NOMO-1 treated with DMSO at 0.1 percent for 48 hours (cell line): ENCODE measurements around the gene TMEM161B.
"Not testable (repeated sequence)": the region's sequence is repeated elsewhere in the genome, so short reads cannot be mapped to it uniquely, and the experiment has no call there.

ENCODE experiments used
- DNase-seq: peaks from one replicate; lab custom pipeline; 2025; ENCODE audit not compliant: unreplicated experiment; lab: John Stamatoyannopoulos, UW

TMEM161B gene

GRCh38 chr5:88250010-88250409, 18.6 kb downstream of the TMEM161B start:
- no peak for DNase-seq

- DNase-seq, result no peak
Observed at GRCh38 chr5:88248743-88249540, 19.7 kb downstream of the TMEM161B start.

- DNase-seq, result no peak
Observed at GRCh38 chr5:88248094-88248493, 20.6 kb downstream of the TMEM161B start.

- DNase-seq, result no peak
Observed at GRCh38 chr5:88245893-88246244, 22.8 kb downstream of the TMEM161B start.

- DNase-seq, result no peak
Observed at GRCh38 chr5:88245241-88245892, 23.3 kb downstream of the TMEM161B start.

- no peak for DNase-seq
Observed at GRCh38 chr5:88244686-88245085, 24.0 kb downstream of the TMEM161B start.

GRCh38 chr5:88243493-88243892, 25.2 kb downstream of the TMEM161B start:
- DNase-seq, result not testable (repeated sequence)

GRCh38 chr5:88238732-88239131, 29.9 kb downstream of the TMEM161B start:
- DNase-seq, result no peak

- no peak for DNase-seq
Observed at GRCh38 chr5:88236866-88237642, 31.6 kb downstream of the TMEM161B start.

GRCh38 chr5:88235828-88236227, 32.8 kb downstream of the TMEM161B start:
- DNase-seq, result no peak

GRCh38 chr5:88235346-88235745, 33.3 kb downstream of the TMEM161B start:
- no peak for DNase-seq

GRCh38 chr5:88230546-88231066, 38.0 kb downstream of the TMEM161B start:
- DNase-seq, result no peak

GRCh38 chr5:88226881-88227450, 41.7 kb downstream of the TMEM161B start:
- no peak for DNase-seq

GRCh38 chr5:88214655-88215054, 54.0 kb downstream of the TMEM161B start:
- DNase-seq, result no peak

- no peak for DNase-seq
Observed at GRCh38 chr5:88207575-88207974, 61.1 kb downstream of the TMEM161B start.

GRCh38 chr5:88203981-88204750, 64.5 kb downstream of the TMEM161B start:
- DNase-seq, result no peak

GRCh38 chr5:88195636-88196035, 73.0 kb downstream of the TMEM161B start:
- no peak for DNase-seq

- DNase-seq, result peak; percentile 31
Observed at GRCh38 chr5:88193896-88194295, 74.7 kb downstream of the TMEM161B start.

GRCh38 chr5:88190106-88190834, 78.4 kb downstream of the TMEM161B start:
- DNase-seq, result no peak

- not testable (repeated sequence) for DNase-seq
Observed at GRCh38 chr5:88189484-88189883, 79.2 kb downstream of the TMEM161B start.
